Upper lobe of left lung (tissue), 6 donors: ENCODE results near the gene GAL3ST2. TPM values are rescaled to one million over a fixed set of nuclear protein-coding genes. Genes with fewer than 3 reads are reported as not detected.
"Not testable (repeated sequence)": the region's sequence is repeated elsewhere in the genome, so short reads cannot be mapped to it uniquely, and the experiment has no call there.

Experiments used
- ATAC-seq, 2 donors: fragments of 200-7000 bp; cut with Tn5 transposase; one replicate each; pipeline ENCODE4 v1.9.1; 2022; ENCODE audit warnings: mild to moderate bottlenecking in 2 of 2, moderate library complexity in 2 of 2; ENCODE audit not compliant: low FRiP score in 2 of 2
- DNase-seq, 2 donors: peaks; one replicate each; pipeline ENCODE4 v3.0.0-alpha.2; 2019 to 2020
- H3K27ac ChIP-seq, 4 donors: fragments of 200-600 bp; sonication (generic); one replicate each; pipeline ENCODE4 v1.5.1; 2016 to 2019
- H3K27me3 ChIP-seq, 4 donors: fragments of 200-600 bp; sonication (generic); one replicate each; pipeline ENCODE4 v1.5.1; 2017 to 2019
- H3K36me3 ChIP-seq, 4 donors: fragments of 200-600 bp; sonication (generic); one replicate each; pipeline ENCODE4 v1.5.1; 2016 to 2019
- H3K4me1 ChIP-seq, 4 donors: fragments of 200-600 bp; sonication (generic); one replicate each; pipeline ENCODE4 v1.5.1; 2018 to 2019
- H3K4me3 ChIP-seq, 4 donors: fragments of 200-600 bp; sonication (generic); one replicate each; pipeline ENCODE4 v1.5.1; 2017 to 2019; ENCODE audit warnings: mild to moderate bottlenecking in 2 of 4, moderate library complexity in 1 of 4
- H3K9me3 ChIP-seq, 4 donors: fragments of 200-600 bp; sonication (generic); one replicate each; pipeline ENCODE4 v1.5.1; 2018 to 2019
- EP300 ChIP-seq, 4 donors: sonication (generic); formaldehyde crosslinking; IDR thresholded peaks; one replicate each; pipeline ENCODE4 v1.5.1; 2017; ENCODE audit warnings: antibody characterized with exemption in 4 of 4, control low read depth in 2 of 4
- POLR2A ChIP-seq, 4 donors: fragments of 450-650 bp; IDR thresholded peaks; one replicate each; pipeline ENCODE4 v1.5.1; 2016 to 2017; ENCODE audit warnings: antibody characterized with exemption in 4 of 4, mild to moderate bottlenecking in 2 of 4
- POLR2AphosphoS5 ChIP-seq, 2 donors: sonication (generic); formaldehyde crosslinking; IDR thresholded peaks; one replicate each; pipeline ENCODE4 v1.5.1; 2017; ENCODE audit warnings: antibody characterized with exemption in 2 of 2
- WGBS, 2 donors: methylation state at CpG; one replicate each; pipeline ENCODE4 v1.1.5; 2017 to 2018; 5-methylcytosine and 5-hydroxymethylcytosine counted together
- total RNA-seq, 6 donors: library from RNA; depleted of rRNA in 4 of 6; stranded (reverse); fragments of >200 nt in 4 of 6; gene quantifications; one replicate each; pipeline versions ENCODE4 v1.1.0 to v1.2.1, GENCODE V29; 2016 to 2021
- TF ChIP-seq, protein P1 (sequence below), 6 experiments: fragments of 450-650 bp in 4 of 6; fragments of 200-600 bp in 2 of 6; sonication (generic) in 2 of 6; IDR thresholded peaks; one replicate each; pipeline ENCODE4 v1.5.1; 2016 to 2019; ENCODE audit warnings: antibody characterized with exemption in 6 of 6
- donor health status: DM: no; HTN: no; CAD: no; lungs with moderate emphysema.
- donor health status: DM: no; HTN: yes; CAD: no; lungs with severe emphysema.

GAL3ST2 gene
- total RNA-seq, 6 donors from 2014 or later, result 0.59 to 2.1 (median 0.91) TPM; not detected in 3

DNA sequence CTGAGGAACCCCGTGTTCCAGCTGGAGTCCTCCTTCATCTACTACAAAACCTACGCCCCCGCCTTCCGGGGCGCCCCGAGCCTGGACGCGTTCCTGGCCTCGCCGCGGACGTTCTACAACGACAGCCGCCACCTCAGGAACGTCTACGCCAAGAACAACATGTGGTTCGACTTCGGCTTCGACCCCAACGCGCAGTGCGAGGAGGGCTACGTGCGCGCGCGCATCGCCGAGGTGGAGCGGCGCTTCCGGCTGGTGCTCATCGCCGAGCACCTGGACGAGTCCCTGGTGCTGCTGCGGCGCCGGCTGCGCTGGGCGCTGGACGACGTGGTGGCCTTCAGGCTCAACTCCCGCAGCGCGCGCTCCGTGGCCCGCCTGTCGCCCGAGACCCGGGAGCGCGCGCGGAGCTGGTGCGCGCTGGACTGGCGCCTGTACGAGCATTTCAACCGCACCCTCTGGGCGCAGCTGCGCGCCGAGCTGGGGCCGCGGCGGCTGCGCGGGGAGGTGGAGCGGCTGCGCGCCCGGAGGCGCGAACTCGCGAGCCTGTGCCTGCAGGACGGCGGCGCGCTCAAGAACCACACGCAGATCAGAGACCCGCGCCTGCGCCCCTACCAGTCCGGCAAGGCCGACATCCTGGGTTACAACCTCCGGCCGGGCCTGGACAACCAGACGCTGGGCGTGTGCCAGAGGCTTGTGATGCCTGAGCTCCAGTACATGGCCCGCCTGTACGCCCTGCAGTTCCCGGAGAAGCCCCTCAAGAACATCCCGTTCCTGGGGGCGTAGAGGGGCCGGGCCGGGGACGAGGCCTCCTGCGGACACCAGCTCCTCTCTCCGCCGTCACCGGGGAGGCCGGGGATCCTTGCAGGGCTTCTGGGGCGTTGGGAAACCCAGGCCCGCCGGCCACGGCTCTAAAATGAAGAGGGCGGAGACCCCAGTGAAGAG, 27.0 kb downstream of the GAL3ST2 start:
- TF ChIP-seq POLR2A (IDR thresholded peaks at IDR 0.05) (no peak), EP300 (IDR thresholded peaks at IDR 0.05) (no peak), POLR2AphosphoS5 (IDR thresholded peaks at IDR 0.05) (no peak)
- TF ChIP-seq, protein P1, sequence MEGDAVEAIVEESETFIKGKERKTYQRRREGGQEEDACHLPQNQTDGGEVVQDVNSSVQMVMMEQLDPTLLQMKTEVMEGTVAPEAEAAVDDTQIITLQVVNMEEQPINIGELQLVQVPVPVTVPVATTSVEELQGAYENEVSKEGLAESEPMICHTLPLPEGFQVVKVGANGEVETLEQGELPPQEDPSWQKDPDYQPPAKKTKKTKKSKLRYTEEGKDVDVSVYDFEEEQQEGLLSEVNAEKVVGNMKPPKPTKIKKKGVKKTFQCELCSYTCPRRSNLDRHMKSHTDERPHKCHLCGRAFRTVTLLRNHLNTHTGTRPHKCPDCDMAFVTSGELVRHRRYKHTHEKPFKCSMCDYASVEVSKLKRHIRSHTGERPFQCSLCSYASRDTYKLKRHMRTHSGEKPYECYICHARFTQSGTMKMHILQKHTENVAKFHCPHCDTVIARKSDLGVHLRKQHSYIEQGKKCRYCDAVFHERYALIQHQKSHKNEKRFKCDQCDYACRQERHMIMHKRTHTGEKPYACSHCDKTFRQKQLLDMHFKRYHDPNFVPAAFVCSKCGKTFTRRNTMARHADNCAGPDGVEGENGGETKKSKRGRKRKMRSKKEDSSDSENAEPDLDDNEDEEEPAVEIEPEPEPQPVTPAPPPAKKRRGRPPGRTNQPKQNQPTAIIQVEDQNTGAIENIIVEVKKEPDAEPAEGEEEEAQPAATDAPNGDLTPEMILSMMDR (IDR thresholded peaks at IDR 0.05), result no peak
- no peak overlapping the region for H3K27ac ChIP-seq
- H3K27me3 ChIP-seq, result peaks cover 0 to 15% (median 4%) of the 10 kb centered on the region in 4 donors
- peak; percentile 22 to 88 for DNase-seq
- peaks cover 10 to 20% (median 18%) of the 10 kb centered on the region in 4 donors for H3K4me1 ChIP-seq
- H3K9me3 ChIP-seq, result no peaks in the 10 kb centered on the region
- peak overlapping the region in 3 of 4 donors; percentile 31 to 51 (median 40) for H3K4me3 ChIP-seq
- 2 to 20% methylated on average over 1 to 25 of the region's 109 CpGs for WGBS, 2 donors
- no peaks in the 10 kb centered on the region for H3K36me3 ChIP-seq
- peak in 1 of 2 donors; percentile 59 for ATAC-seq

DNA sequence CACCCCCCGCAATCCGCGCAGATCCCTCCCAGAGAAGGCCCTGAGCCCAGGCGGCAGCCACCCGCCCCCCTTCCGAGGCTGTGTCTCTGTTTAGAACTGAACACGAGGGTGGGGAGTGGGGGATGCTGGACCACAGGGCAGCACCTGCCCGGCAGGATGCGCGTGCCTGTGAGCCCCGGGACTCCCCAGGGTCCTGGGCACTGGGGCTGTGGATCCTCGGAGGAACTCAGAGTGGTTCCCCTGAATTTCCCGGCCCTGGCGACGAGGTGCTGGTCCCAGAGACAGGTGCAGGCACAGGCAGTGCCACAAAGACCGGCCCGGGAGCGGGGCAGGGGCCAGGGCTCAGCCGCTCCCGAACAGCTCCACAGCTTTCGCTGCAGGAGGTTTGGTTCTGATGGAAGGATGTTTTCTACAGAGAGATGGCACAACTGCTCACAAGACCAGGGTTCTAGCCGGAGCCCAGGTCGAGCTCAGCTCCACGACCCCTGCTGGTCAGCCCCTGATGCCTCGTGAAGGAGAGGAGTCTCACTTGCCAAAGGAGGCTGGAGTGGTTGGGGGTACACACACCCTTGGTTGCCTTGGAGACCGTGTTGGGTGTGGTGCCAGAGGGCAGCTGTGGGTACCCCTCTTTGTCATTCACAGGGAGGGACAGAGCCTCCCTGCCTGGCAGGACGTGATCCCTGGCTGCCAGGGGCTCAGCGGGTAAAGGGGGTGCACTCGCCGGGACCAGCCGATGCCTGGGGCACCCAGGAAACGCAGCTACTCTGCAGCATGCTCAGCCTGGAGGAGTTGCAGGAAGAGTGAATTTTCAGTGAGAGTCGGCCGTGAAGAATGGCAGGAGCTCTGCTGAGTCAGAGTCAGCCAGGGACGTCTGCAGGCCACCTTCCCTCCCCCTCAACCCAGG, 28.0 kb downstream of the GAL3ST2 start:
- DNase-seq (peak; percentile 18 to 78), ATAC-seq (peak in 1 of 2 donors; percentile 27)
- H3K27me3 ChIP-seq, result peaks cover 0 to 15% (median 4%) of the 10 kb centered on the region in 4 donors
- peaks cover 10 to 20% (median 18%) of the 10 kb centered on the region in 4 donors for H3K4me1 ChIP-seq
- H3K36me3 ChIP-seq, result no peaks in the 10 kb centered on the region
- WGBS, 2 donors, result 3 to 7% methylated on average over 10 to 12 of the region's 35 CpGs
- TF ChIP-seq, protein P1 (IDR thresholded peaks at IDR 0.05), result no peak
- TF ChIP-seq POLR2AphosphoS5 (IDR thresholded peaks at IDR 0.05), result no peak
- TF ChIP-seq POLR2A (IDR thresholded peaks at IDR 0.05), result no peak
- TF ChIP-seq EP300 (IDR thresholded peaks at IDR 0.05), result no peak
- H3K9me3 ChIP-seq, result no peaks in the 10 kb centered on the region
- H3K4me3 ChIP-seq, result peak overlapping the region in 3 of 4 donors; percentile 31 to 51 (median 40)
- H3K27ac ChIP-seq, result no peak overlapping the region

DNA sequence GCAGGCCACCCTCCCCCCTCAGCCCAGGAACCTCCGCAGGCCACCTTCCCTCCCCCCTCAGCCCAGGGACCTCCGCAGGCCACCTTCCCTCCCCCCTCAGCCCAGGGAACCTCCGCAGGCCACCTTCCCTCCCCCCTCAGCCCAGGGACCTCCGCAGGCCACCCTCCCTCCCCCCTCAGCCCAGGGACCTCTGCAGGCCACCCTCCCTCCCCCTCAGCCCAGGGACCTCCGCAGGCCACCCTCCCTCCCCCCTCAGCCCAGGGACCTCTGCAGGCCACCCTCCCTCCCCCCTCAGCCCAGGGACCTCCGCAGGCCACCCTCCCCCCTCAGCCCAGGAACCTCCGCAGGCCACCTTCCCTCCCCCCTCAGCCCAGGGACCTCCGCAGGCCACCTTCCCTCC, 29.6 kb downstream of the GAL3ST2 start:
- ATAC-seq, DNase-seq, H3K9me3 ChIP-seq, H3K36me3 ChIP-seq, H3K4me3 ChIP-seq, H3K27ac ChIP-seq: not testable (repeated sequence)
- peaks cover 10 to 20% (median 18%) of the 10 kb centered on the region in 4 donors for H3K4me1 ChIP-seq
- WGBS, 2 donors, result no CpG with 5 or more reads among the region's 8 CpGs
- H3K27me3 ChIP-seq, result peaks cover 0 to 15% (median 4%) of the 10 kb centered on the region in 4 donors

DNA sequence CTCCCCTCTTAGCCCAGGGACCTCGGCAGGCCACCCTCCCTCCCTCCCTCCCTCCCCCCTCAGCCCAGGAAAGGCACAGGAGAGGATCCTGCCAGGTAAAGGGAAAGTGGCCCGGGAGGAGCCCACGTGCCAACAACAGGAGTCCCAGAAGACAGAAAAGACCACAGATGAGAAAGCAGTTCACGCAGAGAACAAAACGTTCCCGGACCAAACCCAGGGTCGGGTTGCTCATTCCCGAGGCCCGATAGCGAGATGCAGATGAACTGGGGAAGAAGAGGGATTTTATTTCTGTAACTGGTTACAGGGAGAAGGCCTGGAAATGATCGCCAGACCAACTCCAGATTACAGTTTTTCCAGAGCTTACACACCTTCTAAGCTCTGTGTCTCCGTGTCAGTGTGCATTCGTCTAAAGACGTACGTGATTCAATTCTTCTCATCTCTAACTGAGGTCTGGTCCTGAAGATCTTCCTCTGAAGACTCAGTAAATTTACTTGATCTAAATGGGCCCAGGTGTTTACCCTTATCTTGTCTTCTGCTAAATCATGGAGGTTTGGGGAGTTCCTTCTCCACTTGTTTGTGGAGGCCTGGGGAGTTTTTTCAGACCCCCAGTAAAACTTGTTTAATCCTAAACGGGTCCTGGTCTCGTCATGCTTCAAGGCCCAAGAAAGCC, 31.6 kb downstream of the GAL3ST2 start:
- no peak for ATAC-seq
- no peak for DNase-seq
- Histone ChIP-seq H3K4me3 (no peak overlapping the region), H3K27me3 (peaks cover 0 to 15% (median 4%) of the 10 kb centered on the region in 4 donors), H3K9me3 (no peaks in the 10 kb centered on the region), H3K27ac (no peak overlapping the region), H3K36me3 (no peaks in the 10 kb centered on the region), H3K4me1 (peaks cover 10 to 17% (median 16%) of the 10 kb centered on the region in 4 donors)
- TF ChIP-seq, protein P1 (IDR thresholded peaks at IDR 0.05), result no peak
- TF ChIP-seq EP300 (IDR thresholded peaks at IDR 0.05) (no peak), POLR2AphosphoS5 (IDR thresholded peaks at IDR 0.05) (no peak), POLR2A (IDR thresholded peaks at IDR 0.05) (no peak)
- WGBS, 2 donors, result 79 to 85% methylated on average over 16 of the region's 17 CpGs
